Stimulated activated CD8-positive, alpha-beta memory T cell treated with anti-CD3 and anti-CD28 coated beads, Interleukin-12 subunit alpha, Interleukin-12 subunit beta, amount 100 ng/mL, for 24 hours (primary cell): ENCODE results near the gene GPSM1.
"Not testable (repeated sequence)": the region's sequence is repeated elsewhere in the genome, so short reads cannot be mapped to it uniquely, and the experiment has no call there.

Experiments
- DNase-seq: peaks from one replicate; pipeline ENCODE4 v3.0.0-alpha.2; 2020; ENCODE audit errors: extremely low read depth

GPSM1 gene

GRCh38 chr9:136318111-136318775, 9.1 kb upstream of the GPSM1 start:
- no peak for DNase-seq

GRCh38 chr9:136318776-136319241, 8.5 kb upstream of the GPSM1 start:
- no peak for DNase-seq

GRCh38 chr9:136319244-136319643, 8.1 kb upstream of the GPSM1 start:
- DNase-seq: not testable (repeated sequence)

GRCh38 chr9:136319955-136320354, 7.4 kb upstream of the GPSM1 start:
- not testable (repeated sequence) for DNase-seq

- not testable (repeated sequence) for DNase-seq
Measured at GRCh38 chr9:136320972-136321371, 6.4 kb upstream of the GPSM1 start.

- no peak for DNase-seq
Measured at GRCh38 chr9:136321561-136321960, 5.8 kb upstream of the GPSM1 start.

- no peak for DNase-seq
Measured at GRCh38 chr9:136322756-136323330, 4.5 kb upstream of the GPSM1 start.

GRCh38 chr9:136323371-136323789, 4.0 kb upstream of the GPSM1 start:
- DNase-seq: no peak

GRCh38 chr9:136324501-136325300, 2.6 kb upstream of the GPSM1 start:
- DNase-seq: no peak

- DNase-seq: no peak
Measured at GRCh38 chr9:136325358-136325757, 2.0 kb upstream of the GPSM1 start.

GRCh38 chr9:136326061-136326760, 1.1 kb upstream of the GPSM1 start:
- no peak for DNase-seq

GRCh38 chr9:136326761-136327303, 507 bp upstream of the GPSM1 start:
- DNase-seq: no peak

GRCh38 chr9:136328011-136328621, 777 bp downstream of the GPSM1 start:
- no peak for DNase-seq

GRCh38 chr9:136328622-136329041, 1.3 kb downstream of the GPSM1 start:
- no peak for DNase-seq

- DNase-seq: no peak
Measured at GRCh38 chr9:136329211-136329627, 1.9 kb downstream of the GPSM1 start.

- no peak for DNase-seq
Measured at GRCh38 chr9:136329636-136330405, 2.5 kb downstream of the GPSM1 start.

- no peak for DNase-seq
Measured at GRCh38 chr9:136330406-136330990, 3.2 kb downstream of the GPSM1 start.

- DNase-seq: no peak
Measured at GRCh38 chr9:136331030-136331429, 3.7 kb downstream of the GPSM1 start.

- DNase-seq: no peak
Measured at GRCh38 chr9:136331556-136332481, 4.5 kb downstream of the GPSM1 start.
